GM18517 (cell line): ENCODE data around the gene VPREB1.
"Not testable (repeated sequence)": the region's sequence is repeated elsewhere in the genome, so short reads cannot be mapped to it uniquely, and the experiment has no call there.

Experiments
- ATAC-seq: cut with Tn5 transposase; IDR thresholded peaks from one replicate; pipeline ENCODE4 v1.9.1; 2021; ENCODE audit warnings: mild to moderate bottlenecking, moderate library complexity; ENCODE audit not compliant: unreplicated experiment

VPREB1 gene

DNA sequence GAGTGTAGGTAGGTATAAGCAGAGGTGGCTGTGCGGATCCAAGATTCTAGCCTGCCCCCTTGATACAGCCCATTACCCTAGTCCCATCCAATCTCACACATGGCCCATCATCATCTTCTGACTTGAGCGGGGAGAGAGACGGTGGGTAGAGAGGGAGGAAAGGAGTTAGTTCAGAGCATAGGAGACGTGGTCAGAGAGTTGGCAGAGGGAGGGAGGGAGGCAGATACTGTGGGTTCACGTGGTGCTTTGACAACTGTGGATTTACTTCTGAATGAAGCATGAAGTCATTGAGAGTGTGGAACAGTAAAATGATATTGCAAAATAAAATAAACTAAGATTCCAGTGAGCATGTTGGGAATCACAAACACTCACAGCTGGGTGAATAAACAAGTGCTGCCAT lies 31.4 kb upstream of the VPREB1 start:
- ATAC-seq, result no peak

DNA sequence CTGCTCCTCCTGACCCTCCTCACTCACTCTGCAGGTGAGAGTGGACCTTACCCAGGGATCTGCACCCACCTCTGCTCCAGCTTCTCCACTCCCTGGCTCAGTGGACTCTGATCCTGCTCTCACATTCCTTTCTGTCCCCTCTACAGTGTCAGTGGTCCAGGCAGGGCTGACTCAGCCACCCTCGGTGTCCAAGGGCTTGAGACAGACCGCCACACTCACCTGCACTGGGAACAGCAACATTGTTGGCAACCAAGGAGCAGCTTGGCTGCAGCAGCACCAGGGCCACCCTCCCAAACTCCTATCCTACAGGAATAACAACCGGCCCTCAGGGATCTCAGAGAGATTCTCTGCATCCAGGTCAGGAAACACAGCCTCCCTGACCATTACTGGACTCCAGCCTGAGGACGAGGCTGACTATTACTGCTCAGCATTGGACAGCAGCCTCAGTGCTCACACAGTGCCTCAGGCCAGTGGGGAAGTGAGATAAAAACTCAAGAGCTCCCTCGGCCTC lies 29.7 kb upstream of the VPREB1 start:
- no peak for ATAC-seq

GRCh38 chr22:22215659-22216449 lies 28.7 kb upstream of the VPREB1 start:
- no peak for ATAC-seq

DNA sequence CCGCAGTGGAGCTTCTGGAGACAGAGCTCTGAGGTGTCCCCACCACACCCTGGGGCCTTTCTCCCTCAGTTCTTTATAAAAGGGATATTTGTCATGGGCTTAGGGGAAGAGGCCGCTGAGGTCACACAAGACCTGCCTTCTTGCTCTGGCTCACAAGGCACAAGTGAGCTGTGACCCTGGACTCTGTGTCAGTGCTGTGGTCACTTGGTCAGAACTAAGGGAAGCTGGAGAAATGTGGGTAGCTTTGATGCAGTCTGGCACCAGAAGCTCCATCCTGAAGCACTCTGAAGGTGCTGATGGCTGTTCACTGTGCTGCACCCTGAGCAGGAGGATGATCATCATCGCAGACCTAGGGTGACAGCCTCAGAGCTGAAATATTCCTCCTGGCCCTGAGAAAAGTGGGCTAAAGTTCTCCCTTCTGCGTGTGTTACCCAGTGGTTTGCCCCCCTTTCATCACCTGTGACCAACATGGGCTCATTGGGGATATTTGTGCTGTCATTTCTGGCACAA lies 28.1 kb upstream of the VPREB1 start:
- no peak for ATAC-seq

DNA sequence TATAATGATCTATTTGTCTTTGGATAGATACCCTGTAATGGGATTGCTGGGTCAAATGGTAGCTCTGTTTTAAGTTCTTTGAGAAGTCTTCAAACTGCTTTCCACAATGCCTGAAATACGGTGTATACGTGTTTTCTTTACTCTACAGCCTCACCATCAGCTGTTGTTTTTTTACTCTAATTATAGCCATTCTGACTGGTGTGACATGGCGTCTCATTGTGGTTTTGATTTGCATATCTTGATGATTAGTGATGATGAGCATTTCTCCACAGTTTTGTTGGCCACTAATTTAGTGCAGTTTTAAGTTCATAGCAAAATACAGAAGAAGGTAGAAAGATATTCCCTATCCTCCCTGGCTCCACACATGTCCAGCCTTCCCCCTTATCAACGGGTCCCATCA lies 26.3 kb upstream of the VPREB1 start:
- no peak for ATAC-seq

- no peak for ATAC-seq
Measured at GRCh38 chr22:22219140-22219996, 25.2 kb upstream of the VPREB1 start.

- not testable (repeated sequence) for ATAC-seq
Measured at GRCh38 chr22:22221043-22221442, 23.5 kb upstream of the VPREB1 start.

GRCh38 chr22:22226448-22227187 lies 18.0 kb upstream of the VPREB1 start:
- no peak for ATAC-seq

- no peak for ATAC-seq
Measured at GRCh38 chr22:22228421-22228820, 16.2 kb upstream of the VPREB1 start.

DNA sequence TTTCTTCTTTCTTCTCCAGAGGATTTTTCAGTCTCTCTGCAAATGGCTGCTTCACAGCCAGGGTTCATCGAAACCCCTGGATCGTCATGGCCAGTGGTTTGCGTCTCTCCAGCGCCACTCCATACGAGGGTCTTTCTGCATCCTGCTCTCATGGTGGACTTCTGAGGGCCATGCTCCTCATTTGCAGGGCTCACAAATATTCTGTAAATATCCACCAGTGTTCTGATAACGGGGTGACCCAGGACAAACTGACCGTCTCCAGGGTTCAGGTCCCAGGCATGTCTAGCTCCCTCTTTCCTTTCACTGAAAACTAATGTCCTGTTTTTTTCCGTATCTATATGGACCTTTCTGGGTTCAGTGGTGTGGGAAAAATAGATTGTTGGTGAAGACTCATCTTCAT lies 15.7 kb upstream of the VPREB1 start:
- ATAC-seq, result no peak

GRCh38 chr22:22229683-22230420 lies 14.7 kb upstream of the VPREB1 start:
- no peak for ATAC-seq

DNA sequence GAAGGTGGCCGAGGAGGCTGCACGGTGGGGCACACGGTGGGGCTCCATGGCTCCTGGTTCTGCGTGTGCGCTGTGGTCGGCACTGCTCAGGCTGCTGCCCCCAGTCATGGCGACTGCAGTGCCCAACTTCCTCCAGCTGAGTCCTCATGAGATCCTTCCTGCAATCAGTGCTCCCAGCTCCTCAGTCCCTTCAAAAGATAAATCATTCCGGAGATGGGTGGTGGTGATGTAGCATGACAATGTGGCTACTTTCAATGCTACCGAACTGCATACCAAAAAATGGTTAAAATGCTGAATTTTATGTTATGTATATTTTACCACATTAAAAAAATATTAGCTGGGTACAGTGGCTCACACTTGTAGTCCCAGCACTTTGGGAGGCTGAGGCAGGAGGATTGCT lies 14.1 kb upstream of the VPREB1 start:
- no peak for ATAC-seq

DNA sequence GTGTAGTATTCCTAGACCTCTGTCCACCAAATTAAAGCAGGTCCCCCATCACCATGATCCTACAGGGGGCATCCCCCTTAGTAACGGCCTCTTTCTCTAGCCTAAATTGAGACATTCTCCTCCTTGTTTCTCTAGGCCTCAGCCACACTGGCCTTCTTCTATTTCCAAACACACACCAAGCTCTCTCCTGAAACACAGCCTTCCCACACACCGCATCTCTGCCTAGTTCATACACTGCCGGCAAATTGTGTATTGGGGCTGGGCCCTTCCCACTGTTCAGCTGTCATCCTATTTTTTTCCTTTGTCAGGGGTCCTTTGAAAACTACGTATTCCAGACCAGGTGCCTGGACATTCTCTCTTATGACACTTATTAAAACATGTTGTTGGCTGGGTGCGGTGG lies 11.5 kb upstream of the VPREB1 start:
- no peak for ATAC-seq

- no peak for ATAC-seq
Measured at GRCh38 chr22:22235558-22235957, 9.0 kb upstream of the VPREB1 start.

GRCh38 chr22:22237521-22237920 lies 7.1 kb upstream of the VPREB1 start:
- no peak for ATAC-seq

GRCh38 chr22:22239311-22239939 lies 5.2 kb upstream of the VPREB1 start:
- ATAC-seq, result no peak

DNA sequence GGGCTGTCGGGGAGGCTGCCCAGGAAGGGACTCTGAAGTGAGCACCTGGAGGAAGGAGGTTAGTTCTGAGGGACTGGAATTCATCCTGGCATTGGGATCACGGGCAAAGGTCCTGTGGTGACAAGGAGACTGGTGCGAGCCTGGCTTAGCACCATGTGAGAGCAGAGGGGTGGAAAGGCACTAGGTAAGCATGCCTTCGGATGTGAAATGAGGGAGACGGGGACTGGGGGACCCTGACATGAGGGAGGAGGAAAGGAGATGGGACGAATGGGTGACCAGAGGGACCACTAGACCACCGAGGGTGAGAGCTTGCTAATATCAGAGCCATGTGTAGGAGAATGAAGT lies 3.1 kb upstream of the VPREB1 start:
- ATAC-seq, result no peak

GRCh38 chr22:22242488-22242887 lies 2.1 kb upstream of the VPREB1 start:
- ATAC-seq, result no peak

DNA sequence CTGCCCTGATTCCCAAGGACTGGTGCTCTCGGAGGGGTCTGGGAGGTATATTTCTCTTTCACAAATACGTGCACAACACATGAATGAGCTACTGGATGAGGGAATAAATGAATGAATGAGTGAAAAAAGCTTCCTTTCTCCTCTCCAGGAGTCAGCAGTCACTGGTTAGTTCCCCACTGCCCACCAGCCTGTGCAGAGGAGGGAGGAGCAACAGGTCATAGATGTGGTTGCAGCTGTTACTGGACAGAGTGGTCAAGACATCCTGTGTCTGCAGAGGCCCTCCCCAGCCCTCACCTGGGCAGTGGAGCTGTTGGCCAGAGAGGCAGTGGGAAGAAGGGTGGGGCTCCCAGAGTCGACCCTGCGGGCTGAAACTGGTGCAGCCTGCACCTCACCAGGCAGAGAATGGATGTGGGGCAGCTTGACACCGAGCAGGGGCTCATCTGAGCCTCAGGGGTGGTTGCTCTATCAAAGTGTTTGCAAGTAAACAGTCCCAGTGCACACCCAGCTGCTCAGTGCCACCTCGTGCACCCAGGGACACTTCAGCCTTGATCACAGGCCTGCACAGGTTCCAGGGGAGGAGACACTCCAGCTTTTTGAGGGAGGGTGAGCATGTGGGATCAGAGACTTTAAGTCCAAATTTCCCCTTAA lies 1.4 kb upstream of the VPREB1 start:
- ATAC-seq, result no peak
